HTR-8/SVneo (cell line): ENCODE data around the gene ATP9B.

ENCODE experiments used
- DNase-seq: peaks from one replicate; pipeline ENCODE4 v3.0.0; 2011; ENCODE audit warnings: low spot score, mixed read lengths; ENCODE audit not compliant: insufficient read length
- FAIRE-seq: peaks from 2 replicates; lab custom pipeline; 2011; peaks lifted over from hg19 to GRCh38; lab: Jason Lieb, UNC

Gene ATP9B

GRCh38 chr18:79385708-79386341, 316.6 kb downstream of the ATP9B start:
- DNase-seq (no peak), FAIRE-seq (no peak)

- FAIRE-seq (no peak), DNase-seq (no peak)
Observed at GRCh38 chr18:79386547-79386946, 317.4 kb downstream of the ATP9B start.

- DNase-seq (no peak), FAIRE-seq (no peak)
Observed at GRCh38 chr18:79387214-79387613, 318.0 kb downstream of the ATP9B start.

DNA sequence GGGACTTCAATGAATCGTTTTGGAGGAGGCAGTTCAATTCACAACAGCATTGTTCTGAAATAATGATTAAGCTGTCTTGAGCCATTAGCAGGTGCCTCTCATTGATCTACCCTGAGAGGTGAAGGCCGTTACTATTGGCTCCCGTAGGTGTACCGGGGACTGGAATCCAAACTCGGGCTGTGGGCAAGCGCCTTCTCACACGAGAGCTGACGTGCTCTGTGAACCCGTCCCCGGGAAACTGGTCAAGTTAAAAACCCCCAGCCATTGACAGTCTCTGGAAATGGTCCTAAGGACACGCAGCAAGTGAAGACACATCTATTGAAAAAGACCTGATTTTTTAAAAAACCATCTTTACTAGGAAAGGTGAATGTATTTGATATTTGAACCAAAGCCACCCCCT, 318.4 kb downstream of the ATP9B start:
- no peak for FAIRE-seq

DNA sequence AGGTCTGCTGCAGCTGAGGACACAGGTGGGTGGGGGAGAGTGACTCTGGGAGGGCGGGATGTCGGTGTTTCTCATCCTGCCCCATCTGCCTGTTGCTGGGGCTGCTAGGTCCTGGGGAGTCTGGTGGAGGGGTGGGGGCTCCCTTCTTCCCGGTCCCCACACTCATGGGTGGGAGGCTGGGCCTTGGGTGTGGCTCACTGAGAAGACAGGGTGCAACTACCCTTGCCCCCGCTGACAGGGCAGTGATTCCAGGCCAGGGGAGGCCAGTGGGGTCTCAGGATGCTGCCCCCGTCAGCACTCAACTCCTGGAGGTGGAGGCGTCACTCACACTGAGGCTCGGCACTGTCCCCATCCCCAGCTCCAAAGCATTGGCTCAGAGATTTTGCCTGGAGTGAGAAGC, 318.8 kb downstream of the ATP9B start:
- DNase-seq = no peak
- no peak for FAIRE-seq

More for the DNA sequence above, 318.4 kb downstream of the ATP9B start:
- DNase-seq = no peak

DNA sequence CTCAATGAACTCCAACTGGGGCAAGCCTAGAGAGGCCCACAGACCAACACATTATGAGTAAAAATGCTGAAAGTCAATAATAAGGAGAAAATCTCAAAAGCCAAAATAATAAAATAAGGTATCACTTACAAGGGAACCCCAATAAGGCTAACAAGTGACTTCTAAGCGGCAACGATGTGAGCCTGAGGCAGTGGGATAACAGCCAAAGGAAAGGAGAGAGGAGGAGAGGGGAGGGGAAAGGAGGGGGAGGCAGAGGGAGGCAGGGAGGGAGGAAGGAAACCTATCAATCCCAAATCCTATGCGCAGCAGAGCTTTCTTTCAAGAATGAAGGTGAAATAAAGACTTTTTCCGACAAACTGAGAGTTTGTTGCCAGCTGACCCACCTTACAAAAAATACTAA, 320.5 kb downstream of the ATP9B start:
- DNase-seq (no peak), FAIRE-seq (no peak)

DNA sequence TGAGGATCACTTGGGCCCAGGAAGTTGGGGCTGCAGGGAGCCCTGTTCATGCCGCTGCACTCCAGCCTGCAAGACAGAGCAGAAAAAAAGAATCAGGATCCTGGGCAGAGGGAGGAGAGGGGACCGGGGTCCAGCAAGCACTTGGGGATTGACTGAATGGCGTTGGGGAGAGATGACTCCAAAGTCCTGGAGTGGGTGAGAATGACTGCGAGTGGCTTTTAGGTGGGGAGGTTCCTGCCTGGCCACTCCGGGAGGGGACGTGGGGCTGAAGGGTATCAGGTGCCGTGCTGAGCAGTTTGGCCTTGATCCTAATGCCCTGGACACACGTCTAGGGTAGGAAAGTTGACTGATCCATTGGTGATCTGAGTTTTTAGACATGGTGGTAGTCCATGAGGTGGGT, 323.0 kb downstream of the ATP9B start:
- FAIRE-seq (no peak), DNase-seq (no peak)

GRCh38 chr18:79393181-79393634, 324.0 kb downstream of the ATP9B start:
- DNase-seq (no peak), FAIRE-seq (no peak)

GRCh38 chr18:79393635-79394533, 324.7 kb downstream of the ATP9B start:
- FAIRE-seq = no peak
- peak; percentile 53 for DNase-seq

- FAIRE-seq (no peak), DNase-seq (no peak)
Observed at GRCh38 chr18:79394534-79395307, 325.5 kb downstream of the ATP9B start.

- DNase-seq (no peak), FAIRE-seq (no peak)
Observed at GRCh38 chr18:79395308-79395640, 326.1 kb downstream of the ATP9B start.

DNA sequence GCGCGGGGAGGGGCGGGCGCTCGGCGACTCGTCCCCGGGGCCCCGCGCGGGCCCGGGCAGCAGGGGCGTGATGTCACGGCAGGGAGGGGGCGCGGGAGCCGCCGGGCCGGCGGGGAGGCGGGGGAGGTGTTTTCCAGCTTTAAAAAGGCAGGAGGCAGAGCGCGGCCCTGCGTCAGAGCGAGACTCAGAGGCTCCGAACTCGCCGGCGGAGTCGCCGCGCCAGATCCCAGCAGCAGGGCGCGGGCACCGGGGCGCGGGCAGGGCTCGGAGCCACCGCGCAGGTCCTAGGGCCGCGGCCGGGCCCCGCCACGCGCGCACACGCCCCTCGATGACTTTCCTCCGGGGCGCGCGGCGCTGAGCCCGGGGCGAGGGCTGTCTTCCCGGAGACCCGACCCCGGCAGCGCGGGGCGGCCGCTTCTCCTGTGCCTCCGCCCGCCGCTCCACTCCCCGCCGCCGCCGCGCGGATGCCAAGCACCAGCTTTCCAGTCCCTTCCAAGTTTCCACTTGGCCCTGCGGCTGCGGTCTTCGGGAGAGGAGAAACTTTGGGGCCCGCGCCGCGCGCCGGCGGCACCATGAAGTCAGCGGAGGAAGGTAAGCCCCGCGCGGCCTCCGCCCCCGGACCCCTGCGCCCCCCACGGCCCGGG, 326.7 kb downstream of the ATP9B start, which contains the start of gene NFATC1:
Gene NFATC1 (plus strand): TSS at position 170 of the 644 bp plus-strand sequence. CDS start 295 bp downstream, at position 465.
- no peak for FAIRE-seq

DNA sequence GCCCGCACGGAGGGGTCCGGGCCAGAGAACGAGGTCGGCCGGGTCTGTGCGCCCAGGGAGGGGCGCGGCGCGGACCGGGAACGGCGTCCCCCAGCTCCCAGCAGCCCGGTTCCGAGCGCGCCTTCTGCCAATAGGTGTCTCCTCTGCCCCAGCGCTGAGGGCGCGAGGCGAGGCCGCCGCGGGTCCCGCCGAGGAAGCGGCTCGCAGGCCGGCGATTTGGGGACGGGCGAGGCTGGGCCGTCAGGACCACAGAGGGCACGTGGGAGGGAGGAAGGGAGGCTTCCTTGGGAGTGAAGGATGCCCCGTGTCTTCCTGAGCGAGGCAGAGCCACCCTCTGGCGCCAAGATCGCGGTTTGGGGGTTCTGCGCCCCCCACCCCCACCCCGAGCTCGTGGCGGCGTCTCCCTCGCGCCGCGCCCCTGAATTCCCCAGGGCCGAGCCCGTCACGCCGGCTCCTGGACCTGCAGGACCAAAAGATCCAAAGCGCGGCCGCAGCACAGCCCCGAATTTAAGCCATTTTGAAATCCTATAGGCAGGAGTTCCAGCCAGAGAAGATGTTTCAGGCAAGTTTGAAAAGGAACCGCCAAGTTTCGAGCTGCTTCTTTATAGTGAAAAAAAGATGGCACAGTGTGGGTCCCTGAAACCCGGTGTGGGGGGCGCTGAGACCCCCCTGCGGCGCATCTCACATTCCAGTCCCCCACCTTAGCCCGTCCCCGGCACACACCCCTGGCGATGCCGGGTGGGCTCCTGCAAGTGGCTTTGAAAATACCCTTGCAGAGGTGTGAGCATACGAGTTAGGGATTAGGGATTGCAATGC, 327.4 kb downstream of the ATP9B start:
- FAIRE-seq (no peak), DNase-seq (no peak)

More for the DNA sequence above, 326.7 kb downstream of the ATP9B start, which contains the start of gene NFATC1:
- peak; percentile 41 for DNase-seq

- FAIRE-seq = no peak
- DNase-seq = no peak
Observed at GRCh38 chr18:79397247-79397829, 328.1 kb downstream of the ATP9B start.

DNA sequence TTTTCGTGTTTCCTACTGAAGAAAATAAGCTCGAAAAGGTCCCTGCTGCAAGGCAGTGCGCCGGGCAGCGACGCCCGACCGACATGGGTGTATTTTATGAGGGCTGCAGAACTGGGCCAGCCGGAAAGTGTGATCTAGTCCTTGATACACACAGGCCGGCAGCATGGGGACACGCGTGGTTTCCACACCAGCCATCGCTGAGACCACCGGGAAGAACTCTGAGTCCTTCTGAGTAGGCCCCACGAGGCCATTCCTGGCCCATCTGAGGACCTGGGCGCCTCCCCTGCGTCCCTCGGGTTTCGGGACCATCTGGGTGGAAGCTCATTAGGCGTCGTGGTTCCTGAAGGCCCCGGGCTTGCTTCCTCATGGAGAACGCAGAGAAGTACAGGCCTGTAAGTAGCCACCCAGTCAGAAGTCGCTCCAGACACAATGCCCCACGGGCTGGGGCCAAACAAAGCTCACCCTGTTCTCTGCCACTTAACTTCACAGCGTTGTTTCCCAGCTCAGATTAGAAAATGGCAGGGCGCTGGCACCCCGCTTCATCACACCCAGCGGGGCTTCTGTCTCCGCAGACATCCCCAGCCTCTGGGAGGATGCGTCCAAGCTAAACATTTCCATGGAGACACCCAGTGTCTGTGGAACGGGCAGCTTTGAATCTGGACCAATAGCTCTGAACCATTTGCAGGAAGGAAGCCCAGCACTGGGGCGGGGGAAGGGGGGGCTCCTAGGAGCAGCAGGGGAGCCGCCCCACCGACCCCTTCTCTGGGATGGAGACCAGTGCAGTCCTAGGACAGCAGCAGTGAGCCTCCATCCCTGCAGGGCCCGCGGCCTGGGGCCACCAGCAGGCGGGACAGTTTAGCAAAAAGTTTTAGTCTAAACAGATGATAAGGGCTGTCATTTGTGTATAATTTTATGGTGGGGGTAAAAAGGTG, 328.9 kb downstream of the ATP9B start:
- FAIRE-seq = no peak
- no peak for DNase-seq

- FAIRE-seq (no peak), DNase-seq (no peak)
Observed at GRCh38 chr18:79399275-79400081, 330.3 kb downstream of the ATP9B start.

DNA sequence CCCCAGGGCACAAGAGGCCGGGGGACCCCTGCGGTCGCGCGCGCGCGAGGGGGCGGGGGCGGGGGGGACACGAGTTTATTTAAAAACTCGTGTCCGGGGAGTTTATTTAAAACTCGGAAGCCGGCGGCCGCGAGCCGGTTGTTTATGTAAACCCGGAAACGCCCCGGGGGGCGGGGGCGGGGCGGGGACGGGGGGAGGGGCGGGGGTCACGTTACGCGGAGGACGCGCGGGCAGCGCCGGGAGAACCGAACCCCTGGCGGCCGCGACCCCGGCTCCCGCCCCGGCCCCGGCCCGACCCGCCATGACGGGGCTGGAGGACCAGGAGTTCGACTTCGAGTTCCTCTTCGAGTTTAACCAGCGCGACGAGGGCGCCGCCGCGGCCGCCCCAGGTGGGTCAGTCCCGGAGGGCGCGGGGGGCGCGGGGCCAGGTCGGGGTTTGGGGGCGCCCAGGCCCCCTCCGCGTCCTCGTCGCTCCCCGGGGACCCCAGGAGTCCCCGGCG, 330.9 kb downstream of the ATP9B start:
- no peak for FAIRE-seq
- DNase-seq = no peak
